Right lobe of liver (tissue), 6 donors: ENCODE results near the gene IL17RA. TPM values are rescaled to one million over a fixed set of nuclear protein-coding genes. Genes with fewer than 3 reads are reported as not detected.

Source experiments
- ATAC-seq, 4 donors: fragments of 200-7000 bp; cut with Tn5 transposase; one replicate each; pipeline ENCODE4 v1.9.1; 2020; ENCODE audit warnings: mild to moderate bottlenecking in 4 of 4, moderate library complexity in 4 of 4
- DNase-seq, 3 donors: peaks; one replicate each; pipeline ENCODE4 v3.0.0-alpha.2; 2020
- H3K27ac ChIP-seq, 3 donors: fragments of 200-600 bp; one replicate each; pipeline ENCODE4 v1.8.0; 2022
- H3K27me3 ChIP-seq, 2 donors: fragments of 200-600 bp; one replicate each; pipeline ENCODE4 v1.8.0; 2022
- H3K36me3 ChIP-seq, 4 donors: fragments of 200-600 bp; sonication (generic) in 1 of 4; one replicate each; pipeline versions ENCODE4 v1.5.1 to v1.8.0; 2017 to 2022; ENCODE audit warnings: control low read depth in 1 of 4
- H3K4me1 ChIP-seq, 4 donors: fragments of 200-600 bp; sonication (generic) in 1 of 4; one replicate each; pipeline versions ENCODE4 v1.5.1 to v1.8.0; 2017 to 2022; ENCODE audit warnings: control low read depth in 1 of 4
- H3K4me3 ChIP-seq, 3 donors: fragments of 200-600 bp; one replicate each; pipeline ENCODE4 v1.8.0; 2022
- H3K9me3 ChIP-seq, 4 donors: fragments of 200-600 bp; sonication (generic) in 1 of 4; one replicate each; pipeline versions ENCODE4 v1.5.1 to v1.8.0; 2017 to 2022; ENCODE audit warnings: control low read depth in 1 of 4
- POLR2A ChIP-seq: fragments of 450-650 bp; IDR thresholded peaks from one replicate; pipeline ENCODE4 v1.6.1; 2017; ENCODE audit warnings: antibody characterized with exemption, mild to moderate bottlenecking
- WGBS: methylation state at CpG from one replicate; pipeline ENCODE4 v1.1.6; 2018; ENCODE audit warnings: low coverage, low lambda C conversion rate; ENCODE audit not compliant: insufficient coverage; ENCODE audit errors: missing lambda C conversion rate; 5-methylcytosine and 5-hydroxymethylcytosine counted together
- intact Hi-C, 2 donors: fragments of 100-400 bp; cut with DNase I; formaldehyde crosslinking; loops; one replicate each; pipeline versions ENCODE4 v1.11.2 to v1.14.1; 2022
- total RNA-seq, 6 experiments: library from RNA; depleted of rRNA in 2 of 6; stranded (reverse); fragments of >200 nt in 2 of 6; fragmentation: NEBNext Ultra II Directional in 3 of 6; extraction: Animal tissue kit (Norgen Biotek cat#: 25700) in 3 of 6; gene quantifications; one replicate each; pipeline versions ENCODE4 v1.1.0 to v1.2.4, GENCODE V29; 2016 to 2023
- TF ChIP-seq, protein P1 (sequence below), 4 donors: fragments of 200-600 bp in 3 of 4; fragments of 450-650 bp in 1 of 4; IDR thresholded peaks; one replicate each; pipeline versions ENCODE4 v1.5.1 to v1.8.0; 2016 to 2022; ENCODE audit warnings: antibody characterized with exemption in 4 of 4, mild to moderate bottlenecking in 2 of 4
- donor health status: DM: no; HTN: yes; CAD: no.
- donor health status: DM: no; HTN: no; CAD: no.
- donor health status: DM: no; HTN: no; CAD: no.
- donor health status: DM: no; HTN: yes; CAD: no.
- donor health status: DM: no; HTN: yes; CAD: no.

Gene IL17RA
- total RNA-seq, 6 experiments from 2014 or later: 7.1 to 13.6 (median 9.6) TPM

DNA sequence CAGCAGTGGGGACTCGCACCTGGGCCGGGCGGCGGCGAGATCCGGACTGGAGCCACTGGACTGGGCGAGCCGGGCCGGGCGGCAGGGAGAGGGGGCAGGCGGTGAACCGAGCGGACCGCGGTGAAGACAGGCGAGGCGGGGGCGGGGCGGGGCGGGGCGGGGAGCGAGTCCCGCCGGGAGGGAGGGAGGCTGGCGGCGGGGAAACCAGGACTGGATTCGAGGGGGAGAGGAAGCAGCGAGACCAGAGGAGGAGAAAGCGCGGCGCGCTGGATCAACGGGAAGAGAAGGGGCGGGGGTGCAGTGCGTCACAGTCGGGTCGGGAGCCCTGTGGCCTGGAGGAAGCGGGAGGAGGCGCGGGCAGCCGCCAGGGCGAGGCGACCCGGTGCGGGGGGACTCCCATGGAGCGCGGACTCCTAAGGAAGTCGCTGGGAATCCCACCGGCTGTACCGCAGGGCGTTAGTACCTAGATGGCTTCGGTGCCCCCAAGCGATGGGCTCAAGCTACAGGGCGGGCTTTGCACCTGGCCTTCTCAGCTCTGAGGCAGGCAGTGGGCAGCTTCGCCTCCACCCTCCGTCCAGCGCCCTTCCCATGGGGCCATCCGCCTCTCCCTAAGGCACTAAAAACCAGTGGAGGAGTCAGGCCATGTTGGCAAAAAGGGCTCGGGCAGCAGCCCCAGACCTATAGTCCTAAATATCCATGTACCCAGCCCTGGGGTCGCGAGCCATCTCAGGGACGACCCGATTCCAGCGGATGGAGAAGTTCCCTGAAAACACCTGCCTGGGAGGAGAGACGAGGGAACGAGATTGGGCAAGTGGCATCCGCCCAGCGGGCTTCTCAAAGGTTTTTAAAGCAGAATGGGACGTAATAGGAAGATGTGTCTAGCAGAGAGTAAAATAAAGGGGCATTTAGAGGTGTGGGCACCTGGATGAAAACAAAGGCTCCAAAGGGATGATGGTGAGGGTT is 36.7 kb downstream of the IL17RA start, which contains the start of gene TMEM121B:
TSS of gene TMEM121B (minus strand) at position 128 of the 963 bp plus-strand sequence. CDS start 233 bp downstream, outside the sequence.
- no peaks in the 10 kb centered on the region for H3K9me3 ChIP-seq
- DNase-seq: peak in 2 of 3 donors; percentile 67 to 74
- TF ChIP-seq POLR2A: no peak
- TF ChIP-seq, protein P1, sequence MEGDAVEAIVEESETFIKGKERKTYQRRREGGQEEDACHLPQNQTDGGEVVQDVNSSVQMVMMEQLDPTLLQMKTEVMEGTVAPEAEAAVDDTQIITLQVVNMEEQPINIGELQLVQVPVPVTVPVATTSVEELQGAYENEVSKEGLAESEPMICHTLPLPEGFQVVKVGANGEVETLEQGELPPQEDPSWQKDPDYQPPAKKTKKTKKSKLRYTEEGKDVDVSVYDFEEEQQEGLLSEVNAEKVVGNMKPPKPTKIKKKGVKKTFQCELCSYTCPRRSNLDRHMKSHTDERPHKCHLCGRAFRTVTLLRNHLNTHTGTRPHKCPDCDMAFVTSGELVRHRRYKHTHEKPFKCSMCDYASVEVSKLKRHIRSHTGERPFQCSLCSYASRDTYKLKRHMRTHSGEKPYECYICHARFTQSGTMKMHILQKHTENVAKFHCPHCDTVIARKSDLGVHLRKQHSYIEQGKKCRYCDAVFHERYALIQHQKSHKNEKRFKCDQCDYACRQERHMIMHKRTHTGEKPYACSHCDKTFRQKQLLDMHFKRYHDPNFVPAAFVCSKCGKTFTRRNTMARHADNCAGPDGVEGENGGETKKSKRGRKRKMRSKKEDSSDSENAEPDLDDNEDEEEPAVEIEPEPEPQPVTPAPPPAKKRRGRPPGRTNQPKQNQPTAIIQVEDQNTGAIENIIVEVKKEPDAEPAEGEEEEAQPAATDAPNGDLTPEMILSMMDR (IDR thresholded peaks at IDR 0.05): no peak
- H3K27me3 ChIP-seq: no peaks in the 10 kb centered on the region
- peaks cover 0 to 3% (median 0%) of the 10 kb centered on the region in 4 donors for H3K4me1 ChIP-seq
- no peaks in the 10 kb centered on the region for H3K36me3 ChIP-seq
- peak; percentile 35 to 70 (median 48) for ATAC-seq
- H3K27ac ChIP-seq: no peak within 1 kb of the TSS
- intact Hi-C loops: no loop called here
- H3K4me3 ChIP-seq: peak within 1 kb of the TSS; percentile 38 to 48 (median 43)
- 13% methylated on average over 31 of the region's 69 CpGs for WGBS

DNA sequence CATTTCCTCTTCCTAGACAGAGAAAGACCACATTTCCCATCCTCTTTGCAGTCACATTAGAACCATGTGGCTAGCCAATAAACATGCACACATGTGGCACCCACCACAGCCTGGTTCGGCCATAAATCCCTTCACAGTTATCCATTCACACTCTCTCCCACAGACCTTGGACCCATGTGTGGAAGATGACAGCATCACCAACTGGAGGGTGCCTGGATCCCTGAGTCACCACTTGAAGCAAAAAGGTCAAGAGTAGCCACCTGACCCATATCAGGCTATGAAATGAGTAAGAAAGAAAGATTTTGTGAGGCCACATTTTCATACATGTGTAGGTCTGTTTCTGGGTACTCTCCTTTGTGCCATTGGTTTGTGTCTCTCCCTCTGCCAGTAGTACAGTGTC is 45.4 kb downstream of the IL17RA start:
- H3K9me3 ChIP-seq: no peaks in the 10 kb centered on the region
- WGBS: 86% methylated on average over 1 of the region's 1 CpG
- no peak for DNase-seq

DNA sequence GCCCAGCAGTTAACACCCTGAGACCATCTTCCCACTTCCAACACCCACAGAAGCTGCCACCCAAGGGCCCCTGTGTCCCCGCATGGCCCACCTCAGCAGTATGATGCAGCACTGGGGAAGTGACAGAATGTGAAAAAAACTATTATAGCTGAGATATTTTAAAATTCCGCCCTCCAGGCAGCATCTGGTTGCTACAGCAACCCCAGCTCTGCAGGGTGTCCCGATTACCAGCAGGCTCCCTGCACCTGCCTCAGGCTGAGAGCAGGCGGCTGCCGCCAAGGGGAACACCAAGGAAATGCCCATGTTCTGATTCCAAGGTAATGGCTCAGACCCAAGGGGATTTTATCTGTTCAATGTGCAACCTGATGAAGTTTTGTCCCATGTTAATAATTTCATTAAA is 46.9 kb downstream of the IL17RA start:
- no peak for ATAC-seq
- intact Hi-C loops: no loop called here
- DNase-seq: no peak
- no peak overlapping the region for H3K27ac ChIP-seq
- no peaks in the 10 kb centered on the region for H3K4me1 ChIP-seq
- TF ChIP-seq, protein P1 (IDR thresholded peaks at IDR 0.05): no peak
- no peak for TF ChIP-seq POLR2A
- no peaks in the 10 kb centered on the region for H3K9me3 ChIP-seq
- H3K4me3 ChIP-seq: no peak overlapping the region
- no peaks in the 10 kb centered on the region for H3K27me3 ChIP-seq
- no peaks in the 10 kb centered on the region for H3K36me3 ChIP-seq
- WGBS: 48% methylated on average over 4 of the region's 5 CpGs

More for the DNA sequence above, 45.4 kb downstream of the IL17RA start:
- H3K36me3 ChIP-seq: no peaks in the 10 kb centered on the region
- TF ChIP-seq POLR2A: no peak
- TF ChIP-seq, protein P1 (IDR thresholded peaks at IDR 0.05): no peak
- ATAC-seq: no peak
- intact Hi-C loops: no loop called here
- H3K4me1 ChIP-seq: no peaks in the 10 kb centered on the region
- no peak overlapping the region for H3K4me3 ChIP-seq
- H3K27ac ChIP-seq: no peak overlapping the region
- H3K27me3 ChIP-seq: no peaks in the 10 kb centered on the region

DNA sequence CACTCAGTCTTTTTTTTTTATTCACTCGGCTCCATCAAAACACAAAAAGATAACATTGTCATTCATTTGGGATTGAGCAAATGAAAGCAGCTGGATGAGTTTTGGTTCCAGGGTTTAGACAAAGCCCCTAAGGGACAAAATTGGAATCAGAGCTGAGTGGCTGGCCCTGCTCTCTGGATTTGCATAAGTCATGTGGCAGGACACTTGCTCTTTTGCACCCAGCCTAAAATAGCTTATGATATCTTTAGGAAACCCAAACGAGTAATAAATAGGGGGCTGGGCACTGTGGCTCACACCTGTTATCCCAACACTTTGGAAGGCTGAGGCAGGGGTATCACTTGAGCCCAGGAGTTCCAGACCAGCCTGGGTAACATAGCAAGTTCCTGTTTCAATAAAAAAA is 47.3 kb downstream of the IL17RA start:
- WGBS: 38% methylated on average over 2 of the region's 2 CpGs
- H3K4me1 ChIP-seq: no peaks in the 10 kb centered on the region

More for the DNA sequence above, 47.3 kb downstream of the IL17RA start:
- intact Hi-C loops: no loop called here
- no peaks in the 10 kb centered on the region for H3K27me3 ChIP-seq
- no peak overlapping the region for H3K4me3 ChIP-seq
- no peak overlapping the region for H3K27ac ChIP-seq
- peaks cover 0 to 2% (median 0%) of the 10 kb centered on the region in 4 donors for H3K36me3 ChIP-seq
- H3K9me3 ChIP-seq: no peaks in the 10 kb centered on the region
- ATAC-seq (no peak), DNase-seq (no peak)
- no peak for TF ChIP-seq POLR2A
- TF ChIP-seq, protein P1 (IDR thresholded peaks at IDR 0.05): no peak
